GM10266 (cell line): ENCODE measurements around the gene RGS9BP.
"Not testable (repeated sequence)": the region's sequence is repeated elsewhere in the genome, so short reads cannot be mapped to it uniquely, and the experiment has no call there.

Experiments
- DNase-seq: peaks from one replicate; pipeline ENCODE4 v3.0.0; 2012; ENCODE audit errors: extremely low spot score
- CTCF ChIP-seq: IDR thresholded peaks from 2 replicates; pipeline ENCODE4 v1.5.1; 2012; ENCODE audit warnings: mild to moderate bottlenecking, low read depth; ENCODE audit not compliant: control insufficient read depth, insufficient read depth; ENCODE audit errors: missing control alignments

Gene RGS9BP

GRCh38 chr19:32653599-32653915 lies 22.1 kb upstream of the RGS9BP start:
- no peak for TF ChIP-seq CTCF
- no peak for DNase-seq

DNA sequence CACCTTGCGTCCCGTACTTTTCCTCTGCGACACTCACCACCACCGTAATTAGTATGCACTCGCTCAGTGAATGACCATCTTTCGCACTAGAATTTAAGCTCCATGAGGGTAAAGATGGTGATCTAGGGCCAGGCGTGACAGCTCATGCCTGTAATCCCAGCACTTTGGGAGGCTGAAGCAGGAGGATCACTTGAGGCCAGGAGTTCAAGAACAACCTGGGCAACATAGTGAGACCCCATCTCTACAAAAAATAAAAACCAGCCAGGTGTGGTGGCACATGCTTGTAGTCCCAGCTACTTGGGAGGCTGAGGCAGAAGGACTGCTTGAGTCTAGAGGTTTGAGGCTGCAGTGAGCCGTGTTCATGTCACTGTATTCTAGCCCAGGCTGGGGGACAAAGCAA lies 19.3 kb upstream of the RGS9BP start:
- not testable (repeated sequence) for DNase-seq

DNA sequence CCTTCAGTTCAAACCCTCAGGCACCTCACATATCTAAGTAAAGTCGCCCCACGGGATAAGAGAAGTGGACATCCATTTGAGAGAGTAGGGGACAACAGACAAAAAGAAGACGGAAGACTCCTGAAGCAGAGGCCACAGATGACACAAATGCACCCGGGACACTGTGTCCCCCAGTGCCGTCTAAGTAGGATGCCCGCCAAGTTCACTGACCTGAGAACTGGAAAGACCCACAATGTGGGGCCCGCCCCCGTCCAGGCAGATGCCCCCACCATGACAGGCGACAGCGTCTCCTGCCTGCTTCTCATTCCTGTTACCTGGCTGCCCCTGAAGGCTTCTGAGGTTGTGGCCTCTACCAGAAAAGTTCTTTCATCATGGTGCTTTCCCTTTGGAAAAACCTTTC lies 17.6 kb upstream of the RGS9BP start:
- TF ChIP-seq CTCF, result no peak
- no peak for DNase-seq

GRCh38 chr19:32658527-32658926 lies 17.1 kb upstream of the RGS9BP start:
- DNase-seq, result no peak
- TF ChIP-seq CTCF, result no peak

- TF ChIP-seq CTCF, result no peak
Measured at GRCh38 chr19:32661318-32661717, 14.3 kb upstream of the RGS9BP start.

GRCh38 chr19:32662186-32662585 lies 13.5 kb upstream of the RGS9BP start:
- no peak for TF ChIP-seq CTCF
- no peak for DNase-seq

More at GRCh38 chr19:32661318-32661717, 14.3 kb upstream of the RGS9BP start:
- DNase-seq, result no peak

DNA sequence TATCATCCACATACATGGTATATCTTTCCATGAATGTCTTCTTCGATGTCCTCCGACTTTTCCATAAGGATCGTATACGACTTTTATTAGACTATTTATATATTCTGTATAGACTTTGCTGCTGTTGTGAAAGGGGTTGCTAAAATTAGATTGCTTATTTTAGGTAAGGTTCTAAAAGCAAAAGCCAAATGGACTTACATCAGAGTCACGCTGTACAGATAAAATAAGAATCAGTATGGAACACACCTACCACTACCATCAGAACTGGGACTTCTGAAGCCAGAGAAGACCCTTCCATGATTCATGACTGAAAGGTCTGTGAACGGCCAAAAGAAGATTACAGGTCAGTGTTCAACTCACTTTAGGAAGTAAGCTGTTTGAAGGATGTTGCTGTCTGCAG lies 9.6 kb upstream of the RGS9BP start:
- TF ChIP-seq CTCF, result no peak
- DNase-seq, result no peak

DNA sequence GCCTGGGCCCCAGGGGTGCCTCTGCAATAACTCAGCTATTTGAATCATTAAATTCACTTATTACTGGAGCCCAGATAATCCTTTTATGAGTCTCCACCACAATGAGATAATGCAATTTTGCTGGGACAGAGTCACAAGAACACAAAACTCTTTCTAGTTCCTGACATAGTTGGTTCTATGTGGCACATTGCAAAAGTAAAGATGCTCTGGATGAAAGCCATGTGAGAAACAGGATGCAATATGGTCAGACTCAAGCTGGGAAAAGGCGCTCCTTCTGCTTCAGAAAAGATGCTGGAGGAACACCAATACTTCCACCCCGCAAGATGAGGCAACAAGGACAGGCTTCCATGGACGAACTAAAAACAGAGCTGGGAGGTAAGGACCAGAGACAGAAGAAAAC lies 6.3 kb upstream of the RGS9BP start:
- DNase-seq, result no peak
- TF ChIP-seq CTCF, result no peak
